ENCODE measurements around the gene PRKAR2A. TPM values are rescaled to one million over a fixed set of nuclear protein-coding genes. Genes with fewer than 3 reads are reported as not detected.
A peak's percentile ranks its signal among the peaks of the same experiment; 100 is the strongest.
"Not testable (repeated sequence)": the region's sequence is repeated elsewhere in the genome, so short reads cannot be mapped to it uniquely, and the experiment has no call there.

Gene PRKAR2A
- total and polyA plus RNA-seq, 11 donors, result 10.6 to 71.6 (median 42.8) TPM

DNA sequence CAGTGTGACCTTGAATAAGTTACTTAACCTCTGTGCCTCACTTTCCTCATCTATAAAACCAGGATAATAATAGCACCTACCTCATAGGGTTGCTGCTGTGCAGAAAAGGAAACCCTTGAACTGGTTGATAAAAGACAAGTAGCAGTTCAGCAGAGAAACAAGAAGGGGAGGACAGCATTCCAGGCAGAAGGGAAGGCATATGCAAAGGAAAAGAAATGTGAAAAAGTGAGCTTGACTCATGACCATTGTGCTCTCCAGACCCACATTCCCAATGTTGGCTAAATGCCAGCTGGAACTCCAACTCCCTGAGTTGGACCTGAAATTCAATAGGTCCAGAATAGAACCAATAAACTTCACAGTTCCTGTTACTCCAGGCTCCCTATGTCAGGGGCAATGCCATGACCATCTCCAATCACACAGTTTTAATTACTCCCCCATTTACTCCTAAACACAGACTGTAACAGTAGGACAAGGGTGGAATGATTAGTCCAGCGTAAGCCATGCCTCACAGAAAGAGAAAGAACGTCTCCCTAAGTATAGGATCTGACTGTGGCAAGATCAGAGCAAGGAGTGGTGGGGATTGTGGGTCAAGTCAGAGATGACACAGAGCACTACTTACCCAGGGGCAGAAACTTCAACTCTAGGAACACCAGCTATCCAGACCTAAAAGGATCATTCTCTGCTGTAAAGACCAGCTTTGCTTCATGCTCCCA is 26.9 kb downstream of the PRKAR2A start:
- ATAC-seq (peak; percentile 22 to 75 (median 69)), DNase-seq (peak in 2 of 5 donors; percentile 16 to 29)
- TF ChIP-seq, protein P1, sequence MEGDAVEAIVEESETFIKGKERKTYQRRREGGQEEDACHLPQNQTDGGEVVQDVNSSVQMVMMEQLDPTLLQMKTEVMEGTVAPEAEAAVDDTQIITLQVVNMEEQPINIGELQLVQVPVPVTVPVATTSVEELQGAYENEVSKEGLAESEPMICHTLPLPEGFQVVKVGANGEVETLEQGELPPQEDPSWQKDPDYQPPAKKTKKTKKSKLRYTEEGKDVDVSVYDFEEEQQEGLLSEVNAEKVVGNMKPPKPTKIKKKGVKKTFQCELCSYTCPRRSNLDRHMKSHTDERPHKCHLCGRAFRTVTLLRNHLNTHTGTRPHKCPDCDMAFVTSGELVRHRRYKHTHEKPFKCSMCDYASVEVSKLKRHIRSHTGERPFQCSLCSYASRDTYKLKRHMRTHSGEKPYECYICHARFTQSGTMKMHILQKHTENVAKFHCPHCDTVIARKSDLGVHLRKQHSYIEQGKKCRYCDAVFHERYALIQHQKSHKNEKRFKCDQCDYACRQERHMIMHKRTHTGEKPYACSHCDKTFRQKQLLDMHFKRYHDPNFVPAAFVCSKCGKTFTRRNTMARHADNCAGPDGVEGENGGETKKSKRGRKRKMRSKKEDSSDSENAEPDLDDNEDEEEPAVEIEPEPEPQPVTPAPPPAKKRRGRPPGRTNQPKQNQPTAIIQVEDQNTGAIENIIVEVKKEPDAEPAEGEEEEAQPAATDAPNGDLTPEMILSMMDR (IDR thresholded peaks at IDR 0.05), result no peak
- no peak for TF ChIP-seq POLR2A (IDR thresholded peaks at IDR 0.05)
- Histone ChIP-seq H3K27ac (peak overlapping the region in 9 of 12 donors; percentile 5 to 63 (median 41)), H3K9me3 (no peaks in the 10 kb centered on the region), H3K4me1 (peaks cover 0 to 29% (median 19%) of the 10 kb centered on the region in 12 donors), H3K4me3 (no peak overlapping the region), H3K36me3 (peaks cover 0 to 5% (median 0%) of the 10 kb centered on the region in 9 donors), H3K27me3 (no peaks in the 10 kb centered on the region)
- WGBS, 4 donors, result 50 to 65% (median 56%) methylated on average over 2 of the region's 2 CpGs
- intact Hi-C loops (cut with DNase I), result no loop called here

DNA sequence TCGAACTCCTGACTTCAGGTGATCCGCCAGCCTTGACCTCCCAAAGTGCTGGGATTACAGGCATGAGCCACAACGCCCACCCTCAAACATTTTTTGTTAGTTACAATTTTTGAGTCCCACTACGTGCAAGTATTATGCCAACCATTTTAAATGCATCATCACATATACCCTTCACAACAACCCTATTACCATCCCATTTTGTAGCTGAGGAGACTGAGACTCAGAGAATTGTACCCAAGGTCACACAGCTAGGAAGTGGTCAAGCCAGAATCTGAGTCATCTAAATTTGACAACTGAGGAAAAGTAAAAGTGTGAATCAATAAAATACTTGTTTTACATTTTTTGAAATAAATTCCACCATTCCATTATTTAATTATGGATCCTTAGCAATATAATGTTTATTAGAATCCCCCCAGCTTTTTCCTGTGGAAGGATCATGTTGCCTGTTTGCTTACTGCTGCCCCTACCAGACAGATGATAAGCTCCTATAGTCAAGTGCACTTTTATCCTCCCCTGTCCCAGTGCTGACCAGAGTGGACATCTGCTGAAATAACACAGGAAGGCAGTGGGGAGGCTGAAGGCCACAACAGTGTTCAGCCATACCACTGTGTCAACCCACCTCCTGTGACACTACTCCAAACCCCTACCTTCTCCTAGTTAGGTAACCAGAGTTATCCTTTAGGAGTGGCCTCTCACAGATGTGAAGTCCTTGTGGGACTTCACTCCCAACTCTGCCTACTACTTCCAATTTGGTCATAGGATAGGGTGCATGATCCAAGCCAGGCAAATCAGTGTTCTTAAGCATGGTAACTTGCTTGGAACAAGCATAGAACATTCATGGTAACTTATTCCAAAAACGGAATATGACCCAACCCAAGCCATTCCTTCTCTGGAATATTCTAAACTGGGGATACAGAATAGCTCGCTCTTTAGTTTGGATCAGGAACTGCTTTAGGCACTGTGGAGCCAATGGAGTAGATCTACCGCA is 28.1 kb downstream of the PRKAR2A start:
- peaks cover 0 to 5% (median 0%) of the 10 kb centered on the region in 9 donors for H3K36me3 ChIP-seq
- H3K4me3 ChIP-seq, result no peak overlapping the region
- no peaks in the 10 kb centered on the region for H3K9me3 ChIP-seq
- H3K4me1 ChIP-seq, result peaks cover 0 to 29% (median 19%) of the 10 kb centered on the region in 12 donors
- intact Hi-C loops (cut with DNase I), result no loop called here
- 89 to 95% (median 92%) methylated on average over 7 of the region's 7 CpGs for WGBS, 4 donors
- H3K27ac ChIP-seq, result peak overlapping the region in 7 of 12 donors; percentile 5 to 63 (median 39)
- DNase-seq, result no peak
- no peaks in the 10 kb centered on the region for H3K27me3 ChIP-seq
- TF ChIP-seq, protein P1 (IDR thresholded peaks at IDR 0.05), result no peak
- no peak for TF ChIP-seq POLR2A (IDR thresholded peaks at IDR 0.05)
- ATAC-seq, result peak in 1 of 4 donors; percentile 42

DNA sequence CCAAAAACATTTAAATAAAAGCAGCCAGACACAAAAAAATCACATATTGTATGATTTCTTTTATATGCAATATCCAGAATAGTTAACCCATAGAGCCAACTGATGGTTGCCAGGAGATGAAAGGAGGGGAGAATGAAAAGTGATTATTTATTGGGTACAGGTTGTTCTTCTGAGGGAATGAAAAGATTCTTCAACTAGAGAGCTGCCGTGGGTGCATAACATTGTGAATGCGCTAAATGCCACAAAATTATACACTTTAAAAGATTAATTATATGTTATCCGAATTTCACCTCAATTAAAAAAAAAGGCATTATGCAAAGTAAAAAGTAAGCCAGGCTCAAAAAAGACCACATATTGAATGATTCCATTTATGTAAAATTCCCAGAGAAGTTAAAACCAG is 36.1 kb downstream of the PRKAR2A start:
- Histone ChIP-seq H3K4me1 (peaks cover 0 to 25% (median 0%) of the 10 kb centered on the region in 12 donors), H3K9me3 (no peaks in the 10 kb centered on the region), H3K36me3 (no peaks in the 10 kb centered on the region), H3K27me3 (no peaks in the 10 kb centered on the region), H3K4me3 (no peak overlapping the region), H3K27ac (peak overlapping the region in 1 of 12 donors; percentile 50)
- no peak for DNase-seq
- intact Hi-C loops (cut with DNase I), result no loop called here
- WGBS, 4 donors, result 77 to 94% (median 93%) methylated on average over 3 of the region's 3 CpGs
- no peak for TF ChIP-seq POLR2A (IDR thresholded peaks at IDR 0.05)
- TF ChIP-seq, protein P1 (IDR thresholded peaks at IDR 0.05), result no peak
- ATAC-seq, result no peak

DNA sequence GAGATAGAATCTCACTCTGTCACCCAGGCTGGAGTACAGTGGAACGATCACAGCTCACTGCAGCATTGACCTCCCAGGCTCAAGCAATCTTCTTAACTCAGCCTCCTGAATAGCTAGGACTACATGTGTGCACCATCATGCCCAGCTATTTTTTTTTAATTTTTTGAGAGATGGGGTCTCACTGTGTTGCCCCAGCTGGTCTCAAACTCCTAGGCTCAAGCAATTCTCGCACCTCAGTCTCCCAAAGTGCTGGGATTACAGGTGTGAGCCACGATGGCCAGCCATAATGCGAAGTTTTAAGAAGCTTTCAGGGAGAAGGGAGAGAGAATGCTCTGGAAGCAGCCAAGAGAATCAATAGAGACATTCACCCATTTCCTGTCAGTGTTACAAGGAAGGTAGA is 42.7 kb downstream of the PRKAR2A start:
- no peak for TF ChIP-seq POLR2A (IDR thresholded peaks at IDR 0.05)
- TF ChIP-seq, protein P1 (IDR thresholded peaks at IDR 0.05), result no peak
- 94 to 97% (median 95%) methylated on average over 4 of the region's 4 CpGs for WGBS, 4 donors
- peaks cover 0 to 9% (median 0%) of the 10 kb centered on the region in 12 donors for H3K4me1 ChIP-seq
- intact Hi-C loops (cut with DNase I), result loop anchor here in 1 of 10 donors (10.0 kb wide), 1 partner anchor 70 kb away; no protein-coding TSS in a partner anchor
- no peaks in the 10 kb centered on the region for H3K27me3 ChIP-seq
- H3K9me3 ChIP-seq, result no peaks in the 10 kb centered on the region
- H3K36me3 ChIP-seq, result peaks cover 0 to 13% (median 0%) of the 10 kb centered on the region in 9 donors
- no peak overlapping the region for H3K4me3 ChIP-seq
- no peak for ATAC-seq
- no peak for DNase-seq
- no peak overlapping the region for H3K27ac ChIP-seq

DNA sequence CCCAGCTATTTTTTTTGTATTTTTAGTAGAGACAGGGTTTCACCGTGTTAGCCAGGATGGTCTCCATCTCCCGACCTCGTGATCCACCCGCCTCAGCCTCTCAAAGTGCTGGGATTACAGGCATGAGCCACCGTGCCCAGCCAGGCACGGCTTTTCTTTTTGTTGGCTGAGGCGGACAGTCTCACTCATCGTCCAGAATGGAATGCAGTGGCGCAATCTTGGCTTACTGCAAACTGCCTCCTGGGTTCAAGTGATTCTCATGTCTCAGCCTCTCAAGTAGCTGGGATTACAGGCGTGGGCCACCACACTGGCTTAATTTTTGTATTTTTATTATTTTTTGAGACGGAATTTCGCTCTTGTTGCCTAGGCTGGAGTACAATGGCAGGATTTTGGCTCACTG is 46.8 kb downstream of the PRKAR2A start:
- intact Hi-C loops (cut with DNase I), result loop anchor here in 1 of 10 donors (10.0 kb wide), 1 partner anchor 74 kb away; no protein-coding TSS in a partner anchor
- H3K9me3 ChIP-seq, H3K27ac ChIP-seq, H3K4me3 ChIP-seq, DNase-seq, H3K27me3 ChIP-seq, ATAC-seq, H3K4me1 ChIP-seq: not testable (repeated sequence)
- 93 to 98% (median 97%) methylated on average over 12 of the region's 12 CpGs for WGBS, 4 donors
- peaks cover 0 to 13% (median 0%) of the 10 kb centered on the region in 9 donors for H3K36me3 ChIP-seq
